Activated CD4-positive, alpha-beta T cell treated with anti-CD3 and anti-CD28 coated beads for 1 hour (primary cell): Measurements from ENCODE around the gene ADAM23.

Experiments used
- DNase-seq: peaks from one replicate; pipeline ENCODE4 v3.0.0-alpha.2; 2020

The ADAM23 gene

GRCh38 chr2:206443735-206444527 is 599 bp downstream of the ADAM23 start:
- no peak for DNase-seq

- no peak for DNase-seq
Measured at GRCh38 chr2:206445948-206446347, 2.6 kb downstream of the ADAM23 start.

- no peak for DNase-seq
Measured at GRCh38 chr2:206452242-206452641, 8.9 kb downstream of the ADAM23 start.

GRCh38 chr2:206452750-206453149 is 9.4 kb downstream of the ADAM23 start:
- no peak for DNase-seq

- DNase-seq, result no peak
Measured at GRCh38 chr2:206456078-206456754, 12.9 kb downstream of the ADAM23 start.

- DNase-seq, result no peak
Measured at GRCh38 chr2:206457188-206457634, 13.9 kb downstream of the ADAM23 start.

- DNase-seq, result no peak
Measured at GRCh38 chr2:206462240-206462854, 19.0 kb downstream of the ADAM23 start.

GRCh38 chr2:206463685-206464084 is 20.4 kb downstream of the ADAM23 start:
- DNase-seq, result no peak

GRCh38 chr2:206464597-206464996 is 21.3 kb downstream of the ADAM23 start:
- DNase-seq, result no peak

GRCh38 chr2:206471524-206472062 is 28.3 kb downstream of the ADAM23 start:
- no peak for DNase-seq

GRCh38 chr2:206472094-206472493 is 28.8 kb downstream of the ADAM23 start:
- no peak for DNase-seq

GRCh38 chr2:206474099-206474498 is 30.8 kb downstream of the ADAM23 start:
- no peak for DNase-seq

GRCh38 chr2:206477296-206477695 is 34.0 kb downstream of the ADAM23 start:
- DNase-seq, result no peak

- DNase-seq, result no peak
Measured at GRCh38 chr2:206478340-206478739, 35.0 kb downstream of the ADAM23 start.

- no peak for DNase-seq
Measured at GRCh38 chr2:206480161-206480560, 36.8 kb downstream of the ADAM23 start.

- no peak for DNase-seq
Measured at GRCh38 chr2:206480620-206481019, 37.3 kb downstream of the ADAM23 start.

- no peak for DNase-seq
Measured at GRCh38 chr2:206481056-206481455, 37.7 kb downstream of the ADAM23 start.

GRCh38 chr2:206482123-206482522 is 38.8 kb downstream of the ADAM23 start:
- DNase-seq, result no peak

- no peak for DNase-seq
Measured at GRCh38 chr2:206482633-206483032, 39.3 kb downstream of the ADAM23 start.

GRCh38 chr2:206488053-206488452 is 44.7 kb downstream of the ADAM23 start:
- DNase-seq, result no peak

GRCh38 chr2:206488623-206489022 is 45.3 kb downstream of the ADAM23 start:
- DNase-seq, result no peak

- DNase-seq, result no peak
Measured at GRCh38 chr2:206494061-206494460, 50.7 kb downstream of the ADAM23 start.

- no peak for DNase-seq
Measured at GRCh38 chr2:206502729-206503128, 59.4 kb downstream of the ADAM23 start.

- no peak for DNase-seq
Measured at GRCh38 chr2:206511283-206511682, 68.0 kb downstream of the ADAM23 start.
